Measurements from ENCODE around the gene PLA2G2C. TPM values are rescaled to one million over a fixed set of nuclear protein-coding genes. Genes with fewer than 3 reads are reported as not detected.

Gene PLA2G2C
- total and polyA plus RNA-seq, 2 of the 13 experiments (the other 11 are each of a cell fraction or from before 2014, with no cell fraction given): not detected

DNA sequence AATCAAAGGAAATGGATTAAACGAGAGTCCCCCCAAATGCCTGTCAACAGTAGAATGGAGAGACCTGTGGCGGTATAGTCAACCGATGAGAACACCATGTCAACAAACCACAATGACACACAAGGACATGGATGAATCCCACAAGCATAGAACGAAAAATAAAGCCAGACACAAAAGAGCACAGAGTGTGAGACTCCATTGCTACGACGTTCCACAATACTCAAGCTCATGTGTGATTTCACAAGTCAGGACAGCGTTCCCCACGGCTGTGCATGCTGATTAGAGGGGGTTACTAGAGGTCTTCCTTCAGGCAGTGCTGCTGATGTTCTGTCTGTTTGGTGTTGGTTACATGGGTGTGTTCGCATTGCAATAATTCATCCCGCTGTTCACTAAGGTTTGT lies 61.2 kb downstream of the PLA2G2C start (continued):
- TF ChIP-seq, protein P1, sequence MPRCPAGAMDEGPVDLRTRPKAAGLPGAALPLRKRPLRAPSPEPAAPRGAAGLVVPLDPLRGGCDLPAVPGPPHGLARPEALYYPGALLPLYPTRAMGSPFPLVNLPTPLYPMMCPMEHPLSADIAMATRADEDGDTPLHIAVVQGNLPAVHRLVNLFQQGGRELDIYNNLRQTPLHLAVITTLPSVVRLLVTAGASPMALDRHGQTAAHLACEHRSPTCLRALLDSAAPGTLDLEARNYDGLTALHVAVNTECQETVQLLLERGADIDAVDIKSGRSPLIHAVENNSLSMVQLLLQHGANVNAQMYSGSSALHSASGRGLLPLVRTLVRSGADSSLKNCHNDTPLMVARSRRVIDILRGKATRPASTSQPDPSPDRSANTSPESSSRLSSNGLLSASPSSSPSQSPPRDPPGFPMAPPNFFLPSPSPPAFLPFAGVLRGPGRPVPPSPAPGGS (CRISPR knock-in tag; IDR thresholded peaks at IDR 0.05): no peak
- TF ChIP-seq ZNF501 (CRISPR knock-in tag; IDR thresholded peaks at IDR 0.05): no peak
- no peak for TF ChIP-seq KAT8 (CRISPR knock-in tag; IDR thresholded peaks at IDR 0.05)
- no peak for TF ChIP-seq KDM1A (CRISPR knock-in tag; IDR thresholded peaks at IDR 0.05)
- no peak for TF ChIP-seq SNAI1 (CRISPR knock-in tag; IDR thresholded peaks at IDR 0.05; ENCODE audit: borderline replicate concordance)
- TF ChIP-seq, protein P2, sequence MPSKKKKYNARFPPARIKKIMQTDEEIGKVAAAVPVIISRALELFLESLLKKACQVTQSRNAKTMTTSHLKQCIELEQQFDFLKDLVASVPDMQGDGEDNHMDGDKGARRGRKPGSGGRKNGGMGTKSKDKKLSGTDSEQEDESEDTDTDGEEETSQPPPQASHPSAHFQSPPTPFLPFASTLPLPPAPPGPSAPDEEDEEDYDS (CRISPR knock-in tag; IDR thresholded peaks at IDR 0.05): no peak
- TF ChIP-seq ZNF549 (CRISPR knock-in tag; IDR thresholded peaks at IDR 0.05): no peak

DNA sequence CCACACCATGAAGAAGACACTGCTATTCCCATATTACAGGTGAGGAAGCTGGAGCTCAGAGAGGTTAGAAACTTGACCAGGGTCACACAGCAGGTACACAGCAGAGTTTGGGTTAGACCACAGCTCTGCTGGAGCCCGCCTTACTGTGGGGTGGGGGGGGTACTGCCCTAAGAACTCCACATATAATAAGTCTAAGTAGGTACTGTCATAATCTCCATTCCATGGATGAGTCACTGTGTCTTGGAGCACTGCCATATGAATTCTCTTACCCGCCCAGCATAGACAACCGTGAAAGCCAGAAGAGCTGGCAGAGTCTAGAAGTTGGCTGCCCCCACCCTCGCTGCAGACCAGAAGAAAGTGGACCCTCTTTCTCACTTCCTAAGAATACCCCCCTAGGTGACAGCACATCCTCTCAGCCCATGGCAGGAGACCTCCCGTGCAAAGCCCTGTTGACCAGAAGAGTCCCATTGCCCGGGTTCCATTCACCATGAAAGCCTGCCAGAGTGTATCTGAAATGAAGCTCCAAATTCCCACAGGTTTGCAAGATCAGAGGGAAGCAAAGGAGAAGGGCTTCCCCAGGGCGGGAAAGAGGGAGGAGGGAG lies 61.8 kb downstream of the PLA2G2C start:
- ChIA-PET CTCF (ENCODE audit: low intra/inter-chr PET ratio, low total read pairs) (no interaction called here), POLR2A (no interaction called here)
- Histone ChIP-seq H3K36me3 (replicated peaks in 1 of 2; ENCODE audit: control insufficient read depth in 1 of 2, insufficient read depth in 2 of 2, low read length in 2 of 2) (no peaks in the 10 kb centered on the region), H3K4me3 (replicated peaks in 1 of 3; ENCODE audit: insufficient read depth in 1 of 3, low read depth in 2 of 3, low read length in 3 of 3) (no peak overlapping the region), H3K4me1 (ENCODE audit: insufficient read depth, low read length) (no peaks in the 10 kb centered on the region), H3K27ac (ENCODE audit: extremely low read length, insufficient read depth, low read length) (no peak overlapping the region), H2AFZ (ENCODE audit: low read length) (no peak overlapping the region), H4K20me1 (ENCODE audit: insufficient read depth, low read length) (no peaks in the 10 kb centered on the region), H3K27me3 (ENCODE audit: control insufficient read depth in 1 of 2, insufficient read depth in 2 of 2, low read length in 2 of 2) (peaks cover 0 to 19% of the 10 kb centered on the region in 2 experiments; a peak in 2 of 5 replicates), H3K9ac (ENCODE audit: insufficient read depth, low read depth, low read length) (no peak overlapping the region), H3K4me2 (ENCODE audit: low read depth, low read length) (no peak overlapping the region), H3K9me3 (ENCODE audit: low read length) (no peaks in the 10 kb centered on the region), H3K79me2 (ENCODE audit: insufficient read depth, low read length) (no peaks in the 10 kb centered on the region)
- no peak for TF ChIP-seq ZNF816 (CRISPR knock-in tag; IDR thresholded peaks at IDR 0.05; ENCODE audit: borderline replicate concordance)
- TF ChIP-seq ZNF768 (CRISPR knock-in tag; IDR thresholded peaks at IDR 0.05): peak; percentile 39; the same call in 1 of the 2 replicates
- TF ChIP-seq FOSL2 (CRISPR knock-in tag; IDR thresholded peaks at IDR 0.05): 0 out of 2 replicates have a peak, but pooled peaks have one; percentile 25
- TF ChIP-seq ISX (CRISPR knock-in tag; conservative IDR thresholded peaks at IDR 0.05): no peak
- 24% methylated on average over 7 of the region's 7 CpGs for WGBS (ENCODE audit: low lambda C conversion rate)
- intact Hi-C loops (cut with micrococcal nuclease; ENCODE audit: unreplicated experiment) (no loop called here), in situ Hi-C loops (cut with HindIII; ENCODE audit: extremely low pct_ligation_motif_present, low pct_unique_long_range_greater_than_20kb) (no loop called here)
- no TSS peak for BruUV-seq (replicated peaks)
- no peak for ATAC-seq
- no peak for FAIRE-seq
- no peak for DNase-seq (ENCODE audit: low spot score)

Measured in HepG2 (cell line).